ENCODE data around the gene PDE3A. TPM values are rescaled to one million over a fixed set of nuclear protein-coding genes. Genes with fewer than 3 reads are reported as not detected.

Gene PDE3A
- total and polyA plus RNA-seq, 2 of the 4 experiments (the other 2 are of a cell fraction), result 0.09 to 0.18 TPM

DNA sequence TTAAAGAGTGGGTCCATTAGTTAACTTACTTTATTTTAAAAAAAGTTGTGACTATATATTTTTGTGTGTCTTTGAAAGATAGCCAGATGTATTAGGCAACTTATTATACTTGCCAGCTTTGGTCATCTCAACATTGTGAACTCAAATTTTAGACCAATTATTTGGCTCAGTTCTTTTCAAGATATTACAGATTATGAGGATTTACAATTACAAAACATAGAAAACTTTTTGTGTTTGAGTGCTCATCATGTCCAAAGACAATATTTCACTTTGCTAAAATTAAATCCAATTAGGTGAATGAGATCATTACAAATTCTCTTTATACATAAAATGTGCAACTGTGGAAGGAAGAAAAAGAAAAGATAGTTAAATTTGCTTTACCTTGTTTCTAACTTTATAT lies 18.3 kb upstream of the PDE3A start:
- no peak for DNase-seq
- H3K27ac ChIP-seq (ENCODE audit: insufficient read depth, low read length), result no peak overlapping the region

More for the DNA sequence above, 18.3 kb upstream of the PDE3A start:
- no peak overlapping the region for H2BK120ac ChIP-seq (ENCODE audit: low read depth, low read length)
- H4K20me1 ChIP-seq (ENCODE audit: insufficient read depth, low read length), result no peaks in the 10 kb centered on the region
- no peak overlapping the region for H3K4me3 ChIP-seq (ENCODE audit: insufficient read depth, low read depth, low read length)
- in situ Hi-C loops (cut with MboI; ENCODE audit: low sequenced_read_pairs), result no loop called here
- no TSS peak for BruUV-seq (replicated peaks)
- H3K4ac ChIP-seq (ENCODE audit: low read depth, low read length), result no peak overlapping the region
- no peaks in the 10 kb centered on the region for H3K9me3 ChIP-seq (ENCODE audit: control insufficient read depth, insufficient read depth, low read length)
- H3K18ac ChIP-seq (ENCODE audit: low read depth, low read length), result no peak overlapping the region
- intact Hi-C loops (cut with micrococcal nuclease), result no loop called here
- no peak overlapping the region for H3K14ac ChIP-seq (replicated peaks; ENCODE audit: low read depth, low read length)
- H2BK20ac ChIP-seq (ENCODE audit: low read depth, low read length), result no peak overlapping the region
- H3K9ac ChIP-seq (ENCODE audit: low read depth, low read length), result no peak overlapping the region
- no peak overlapping the region for H3K23ac ChIP-seq (ENCODE audit: low read depth, low read length)
- no peaks in the 10 kb centered on the region for H3K36me3 ChIP-seq (ENCODE audit: control insufficient read depth, insufficient read depth, low read length)
- ATAC-seq (ENCODE audit: low read depth), result no peak
- no peak overlapping the region for H4K91ac ChIP-seq (ENCODE audit: insufficient read depth, low read depth, low read length)
- H3K27me3 ChIP-seq (ENCODE audit: control insufficient read depth, insufficient read depth, low read length), result no peaks in the 10 kb centered on the region
- TF ChIP-seq SMC3 (IDR thresholded peaks at IDR 0.05; ENCODE audit: low read depth, low read length), result no peak
- CTCF ChIA-PET, result no interaction called here
- no peaks in the 10 kb centered on the region for H3K9me1 ChIP-seq (ENCODE audit: insufficient read depth, low read length)
- dilution Hi-C loops (cut with HindIII; ENCODE audit: low sequenced_read_pairs, unreplicated experiment), result no loop called here
- no peak overlapping the region for H2BK15ac ChIP-seq (ENCODE audit: low read depth, low read length)
- no peak overlapping the region for H3K56ac ChIP-seq (ENCODE audit: extremely low read depth, insufficient read depth, low read length)
- no peaks in the 10 kb centered on the region for H3K79me1 ChIP-seq (ENCODE audit: low read depth in 1 of 2, low read length in 2 of 2)
- no peak overlapping the region for H4K5ac ChIP-seq (ENCODE audit: low read depth, low read length)
- no peak overlapping the region for H2BK5ac ChIP-seq (ENCODE audit: low read depth, low read length, poor library complexity, severe bottlenecking)
- no peak overlapping the region for H2AK9ac ChIP-seq (replicated peaks; ENCODE audit: low read depth, low read length, poor library complexity)
- H2AK5ac ChIP-seq (ENCODE audit: low read depth, low read length), result no peak overlapping the region
- H3K4me1 ChIP-seq (ENCODE audit: control insufficient read depth, insufficient read depth, low read length), result peaks cover 3% of the 10 kb centered on the region; the same call in 1 of the 2 replicates
- POLR2A ChIA-PET (ENCODE audit: unreplicated experiment), result no interaction called here
- no peak overlapping the region; a peak in 1 of 4 replicates for H4K8ac ChIP-seq (ENCODE audit: low read depth in 2 of 2, low read length in 2 of 2)
- no peak overlapping the region for H2AFZ ChIP-seq (replicated peaks; ENCODE audit: low read length, poor library complexity)
- no peak overlapping the region for H3K4me2 ChIP-seq (ENCODE audit: low read depth, low read length)

Measured in IMR-90 (cell line).